OCI-LY7 (cell line): ENCODE results near the gene LIPT2. TPM values are rescaled to one million over a fixed set of nuclear protein-coding genes. Genes with fewer than 3 reads are reported as not detected.

Experiments used
- BruUV-seq: library from RNA; stranded (reverse); fragments of 400-500 nt; replicated peaks from 2 replicates; lab custom pipeline; 2021; lab: Mats Ljungman, UMichigan
- CTCF ChIA-PET: fragments of 300-600 bp; sonication (Branson Sonifier 250); formaldehyde crosslinking; loops from one replicate; lab custom pipeline; 2022; ENCODE audit warnings: antibody characterized with exemption; ENCODE audit not compliant: unreplicated experiment; lab: Charles Lee
- POLR2A ChIA-PET: fragments of 300-600 bp; sonication (Branson Sonifier 250); formaldehyde crosslinking; loops from one replicate; lab custom pipeline; 2022; ENCODE audit warnings: antibody characterized with exemption; lab: Charles Lee
- DNase-seq: peaks from one replicate; pipeline ENCODE4 v3.0.0-alpha.2; 2015; ENCODE audit warnings: low spot score
- H2AFZ ChIP-seq: fragments of 200-600 bp; sonication (generic), shearing (Covaris generic); 2 replicates; pipeline ENCODE4 v1.6.1; 2014; ENCODE audit warnings: mild to moderate bottlenecking, antibody characterized with exemption, low read length, moderate library complexity
- H3K27ac ChIP-seq: fragments of 200-600 bp; sonication (generic); 2 replicates; pipeline ENCODE4 v1.5.1; 2014; ENCODE audit warnings: mixed run types, low read depth, mild to moderate bottlenecking, moderate library complexity, low read length, inconsistent platforms; ENCODE audit not compliant: poor library complexity, severe bottlenecking
- H3K36me3 ChIP-seq: fragments of 200-600 bp; sonication (generic); 2 replicates; pipeline ENCODE4 v1.6.1; 2014; ENCODE audit warnings: mild to moderate bottlenecking, antibody characterized with exemption, low read length, moderate library complexity, mixed read lengths; ENCODE audit not compliant: insufficient read depth
- H3K4me1 ChIP-seq: fragments of 200-600 bp; sonication (generic); 2 replicates; pipeline ENCODE4 v1.5.1; 2014; ENCODE audit warnings: mild to moderate bottlenecking, low read length; ENCODE audit not compliant: insufficient read depth, poor library complexity, severe bottlenecking
- H3K4me2 ChIP-seq: fragments of 200-600 bp; sonication (generic); 2 replicates; pipeline ENCODE4 v1.6.1; 2014; ENCODE audit warnings: mild to moderate bottlenecking, low read length
- H3K4me3 ChIP-seq: fragments of 200-600 bp; sonication (generic); 2 replicates; pipeline ENCODE4 v1.5.1; 2014; ENCODE audit warnings: mild to moderate bottlenecking, low read depth, low read length; ENCODE audit not compliant: poor library complexity, severe bottlenecking
- H3K79me2 ChIP-seq: fragments of 200-600 bp; sonication (generic); 2 replicates; pipeline ENCODE4 v1.6.1; 2016; ENCODE audit warnings: low read depth, mild to moderate bottlenecking, low read length, moderate library complexity, mixed read lengths; ENCODE audit not compliant: insufficient read depth
- H3K9me2 ChIP-seq: fragments of 200-600 bp; sonication (generic); 2 replicates; pipeline ENCODE4 v1.6.1; 2016; ENCODE audit warnings: mild to moderate bottlenecking, low read length, mixed read lengths; ENCODE audit not compliant: insufficient read depth
- H3K9me3 ChIP-seq: fragments of 200-600 bp; sonication (generic); 2 replicates; pipeline ENCODE4 v1.6.1; 2014; ENCODE audit warnings: mild to moderate bottlenecking, mixed run types, low read length, mixed read lengths
- H4K20me1 ChIP-seq: fragments of 200-600 bp; sonication (generic); 2 replicates; pipeline ENCODE4 v1.6.1; 2014; ENCODE audit warnings: mild to moderate bottlenecking, antibody characterized with exemption, low read length, moderate library complexity, mixed read lengths; ENCODE audit not compliant: insufficient read depth
- EZH2phosphoT487 ChIP-seq: fragments of 200-600 bp; sonication (generic); IDR thresholded peaks from 2 replicates; pipeline ENCODE4 v1.6.1; 2018; ENCODE audit warnings: low read depth, borderline replicate concordance, mild to moderate bottlenecking, mixed run types, antibody characterized with exemption, low read length, moderate library complexity, mixed read lengths
- intact Hi-C: fragments of 100-400 bp; cut with micrococcal nuclease; formaldehyde crosslinking; loops from one replicate; pipeline ENCODE4 v1.10.0; 2022; ENCODE audit not compliant: unreplicated experiment
- total RNA-seq, 2 experiments: library from RNA; depleted of rRNA in 1 of 2; stranded (reverse); fragments of >200 nt in 1 of 2; shearing (Covaris generic) in 1 of 2; gene quantifications; 2 replicates each; pipeline ENCODE4 v1.2.3, GENCODE V29; 2014 to 2022
- TF ChIP-seq, protein P1 (sequence below): fragments of 200-600 bp; sonication (generic); conservative IDR thresholded peaks from 2 replicates; pipeline ENCODE4 v1.5.1; 2014; ENCODE audit warnings: mild to moderate bottlenecking, antibody characterized with exemption, low read length, moderate library complexity, mixed read lengths

The LIPT2 gene
- total RNA-seq, 2 experiments from 2014 or later, result 10.9 to 14.3 TPM

DNA sequence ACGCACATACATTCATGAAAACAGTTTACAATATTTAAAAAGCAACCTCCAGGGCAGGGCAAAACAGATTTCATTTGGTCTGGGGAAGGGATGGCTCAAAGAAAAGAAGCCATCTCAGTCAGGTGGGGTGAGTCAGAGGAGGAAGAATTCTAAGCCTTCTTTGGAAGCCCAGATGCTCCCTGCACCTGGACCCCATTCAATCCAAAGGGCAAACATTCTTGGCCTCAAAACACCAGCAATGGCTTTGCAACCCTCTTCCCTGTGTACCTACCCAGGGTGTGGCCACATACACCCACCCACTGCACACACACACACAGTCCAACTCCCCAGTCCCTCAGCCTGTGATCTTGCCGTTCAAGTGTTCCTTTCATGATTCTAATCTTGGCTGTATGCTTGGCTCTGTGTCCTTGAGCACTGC, 28.2 kb downstream of the LIPT2 start:
- no peak overlapping the region for H3K4me3 ChIP-seq
- H3K4me1 ChIP-seq, result peaks cover 3% of the 10 kb centered on the region
- POLR2A ChIA-PET, result no interaction called here
- no peaks in the 10 kb centered on the region for H3K79me2 ChIP-seq
- H3K9me2 ChIP-seq, result no peaks in the 10 kb centered on the region
- H3K9me3 ChIP-seq, result no peaks in the 10 kb centered on the region
- TF ChIP-seq EZH2phosphoT487, result no peak
- TF ChIP-seq, protein P1, sequence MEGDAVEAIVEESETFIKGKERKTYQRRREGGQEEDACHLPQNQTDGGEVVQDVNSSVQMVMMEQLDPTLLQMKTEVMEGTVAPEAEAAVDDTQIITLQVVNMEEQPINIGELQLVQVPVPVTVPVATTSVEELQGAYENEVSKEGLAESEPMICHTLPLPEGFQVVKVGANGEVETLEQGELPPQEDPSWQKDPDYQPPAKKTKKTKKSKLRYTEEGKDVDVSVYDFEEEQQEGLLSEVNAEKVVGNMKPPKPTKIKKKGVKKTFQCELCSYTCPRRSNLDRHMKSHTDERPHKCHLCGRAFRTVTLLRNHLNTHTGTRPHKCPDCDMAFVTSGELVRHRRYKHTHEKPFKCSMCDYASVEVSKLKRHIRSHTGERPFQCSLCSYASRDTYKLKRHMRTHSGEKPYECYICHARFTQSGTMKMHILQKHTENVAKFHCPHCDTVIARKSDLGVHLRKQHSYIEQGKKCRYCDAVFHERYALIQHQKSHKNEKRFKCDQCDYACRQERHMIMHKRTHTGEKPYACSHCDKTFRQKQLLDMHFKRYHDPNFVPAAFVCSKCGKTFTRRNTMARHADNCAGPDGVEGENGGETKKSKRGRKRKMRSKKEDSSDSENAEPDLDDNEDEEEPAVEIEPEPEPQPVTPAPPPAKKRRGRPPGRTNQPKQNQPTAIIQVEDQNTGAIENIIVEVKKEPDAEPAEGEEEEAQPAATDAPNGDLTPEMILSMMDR, result no peak
- H3K36me3 ChIP-seq, result no peaks in the 10 kb centered on the region
- H3K27ac ChIP-seq, result no peak overlapping the region
- intact Hi-C loops, result no loop called here
- no peak for DNase-seq
- no peak overlapping the region for H2AFZ ChIP-seq
- no TSS peak for BruUV-seq
- no peak overlapping the region for H3K4me2 ChIP-seq
- CTCF ChIA-PET, result no interaction called here
- no peaks in the 10 kb centered on the region for H4K20me1 ChIP-seq

- no peaks in the 10 kb centered on the region for H3K36me3 ChIP-seq
- no peak overlapping the region for H3K27ac ChIP-seq
- H3K4me2 ChIP-seq, result no peak overlapping the region
- H3K9me2 ChIP-seq, result no peaks in the 10 kb centered on the region
- H2AFZ ChIP-seq, result no peak overlapping the region
- intact Hi-C loops, result loop anchor here (5.0 kb wide), 1 partner anchor 93 kb away; no protein-coding TSS in a partner anchor
- H3K79me2 ChIP-seq, result no peaks in the 10 kb centered on the region
- DNase-seq, result no peak
- H4K20me1 ChIP-seq, result no peaks in the 10 kb centered on the region
- no peak for TF ChIP-seq EZH2phosphoT487
- TF ChIP-seq, protein P1, result no peak
- CTCF ChIA-PET, result no interaction called here
- no peaks in the 10 kb centered on the region for H3K9me3 ChIP-seq
- POLR2A ChIA-PET, result no interaction called here
- peaks cover 3% of the 10 kb centered on the region for H3K4me1 ChIP-seq
- H3K4me3 ChIP-seq, result no peak overlapping the region
- BruUV-seq, result no TSS peak
Observed at GRCh38 chr11:74464746-74465145, 28.8 kb downstream of the LIPT2 start.

- Histone ChIP-seq H3K36me3 (no peaks in the 10 kb centered on the region), H3K9me2 (no peaks in the 10 kb centered on the region), H3K79me2 (no peaks in the 10 kb centered on the region), H4K20me1 (no peaks in the 10 kb centered on the region), H3K4me1 (peaks cover 3% of the 10 kb centered on the region), H3K4me2 (no peak overlapping the region), H3K4me3 (no peak overlapping the region), H2AFZ (no peak overlapping the region), H3K9me3 (no peaks in the 10 kb centered on the region), H3K27ac (no peak overlapping the region)
- CTCF ChIA-PET, result no interaction called here
- no peak for TF ChIP-seq EZH2phosphoT487
- TF ChIP-seq, protein P1, result no peak
- intact Hi-C loops, result loop anchor here (5.0 kb wide), 1 partner anchor 94 kb away; no protein-coding TSS in a partner anchor
- DNase-seq, result no peak
- BruUV-seq, result no TSS peak
- POLR2A ChIA-PET, result interaction anchor here (0.6 to 1.3 kb wide), 2 partner anchors 31 to 101 kb away, joined by 3 to 6 read pairs; partner anchors contain the start of gene LIPT2
Observed at GRCh38 chr11:74463216-74463615, 30.3 kb downstream of the LIPT2 start.
